HEK293T (cell line): ENCODE data around the gene SLC25A20.
"Not testable (repeated sequence)": the region's sequence is repeated elsewhere in the genome, so short reads cannot be mapped to it uniquely, and the experiment has no call there.

ENCODE experiments used
- CTCF ChIA-PET: fragments of 350-600 bp; formaldehyde crosslinking; extraction: SDS; loops from one replicate; lab custom pipeline; 2021; ENCODE audit warnings: antibody characterized with exemption, inconsistent platforms; lab: Yijun Ruan, JAX
- POLR2A ChIA-PET: fragments of 350-600 bp; formaldehyde crosslinking; extraction: SDS; loops from one replicate; lab custom pipeline; 2020; ENCODE audit warnings: antibody characterized with exemption, inconsistent platforms; lab: Yijun Ruan, JAX
- DNase-seq: peaks from one replicate; pipeline ENCODE4 v3.0.0; 2012; ENCODE audit warnings: mixed read lengths; ENCODE audit errors: extremely low spot score
- ARNT ChIP-seq: fragments of 450-650 bp; IDR thresholded peaks from 2 replicates; pipeline ENCODE4 v1.6.1; 2017; ENCODE audit warnings: mild to moderate bottlenecking
- BHLHE40 ChIP-seq: fragments of 450-650 bp; IDR thresholded peaks from 2 replicates; pipeline ENCODE4 v1.6.1; 2016; ENCODE audit warnings: mild to moderate bottlenecking, moderate library complexity, borderline replicate concordance
- CTBP1 ChIP-seq: fragments of 450-650 bp; IDR thresholded peaks from 2 replicates; pipeline ENCODE4 v1.6.1; 2016; ENCODE audit warnings: borderline replicate concordance
- ELF4 ChIP-seq: fragments of 450-650 bp; IDR thresholded peaks from 2 replicates; pipeline ENCODE4 v1.6.1; 2017; ENCODE audit warnings: antibody characterized with exemption
- FOXA1 ChIP-seq: fragments of 450-650 bp; IDR thresholded peaks from 2 replicates; pipeline ENCODE4 v1.6.1; 2016; ENCODE audit warnings: mild to moderate bottlenecking
- FOXK2 ChIP-seq: fragments of 450-650 bp; IDR thresholded peaks from 2 replicates; pipeline ENCODE4 v1.6.1; 2016; ENCODE audit warnings: mild to moderate bottlenecking
- FOXM1 ChIP-seq: fragments of 450-650 bp; IDR thresholded peaks from 2 replicates; pipeline ENCODE4 v1.6.1; 2017; ENCODE audit warnings: mild to moderate bottlenecking, borderline replicate concordance
- HDGF ChIP-seq: fragments of 450-650 bp; IDR thresholded peaks from 2 replicates; pipeline ENCODE4 v1.6.1; 2017; ENCODE audit warnings: antibody characterized with exemption, borderline replicate concordance
- L3MBTL2 ChIP-seq: fragments of 450-650 bp; conservative IDR thresholded peaks from 2 replicates; pipeline ENCODE4 v1.6.1; 2016; ENCODE audit warnings: mild to moderate bottlenecking
- LEF1 ChIP-seq: fragments of 450-650 bp; IDR thresholded peaks from 2 replicates; pipeline ENCODE4 v1.6.1; 2017; ENCODE audit warnings: mild to moderate bottlenecking, borderline replicate concordance
- NFRKB ChIP-seq: fragments of 450-650 bp; IDR thresholded peaks from 2 replicates; pipeline ENCODE4 v1.6.1; 2016; ENCODE audit warnings: mild to moderate bottlenecking, moderate library complexity
- PKNOX1 ChIP-seq: fragments of 450-650 bp; IDR thresholded peaks from 2 replicates; pipeline ENCODE4 v1.6.1; 2016
- SP1 ChIP-seq: fragments of 450-650 bp; IDR thresholded peaks from 2 replicates; pipeline ENCODE4 v1.6.1; 2017
- SUZ12 ChIP-seq: fragments of 450-650 bp; IDR thresholded peaks from 2 replicates; pipeline ENCODE4 v1.6.1; 2016; ENCODE audit warnings: mild to moderate bottlenecking
- TARDBP ChIP-seq: fragments of 450-650 bp; IDR thresholded peaks from 2 replicates; pipeline ENCODE4 v1.6.1; 2016
- ZNF384 ChIP-seq: fragments of 450-650 bp; IDR thresholded peaks from 2 replicates; pipeline ENCODE4 v1.6.1; 2016

Gene SLC25A20

DNA sequence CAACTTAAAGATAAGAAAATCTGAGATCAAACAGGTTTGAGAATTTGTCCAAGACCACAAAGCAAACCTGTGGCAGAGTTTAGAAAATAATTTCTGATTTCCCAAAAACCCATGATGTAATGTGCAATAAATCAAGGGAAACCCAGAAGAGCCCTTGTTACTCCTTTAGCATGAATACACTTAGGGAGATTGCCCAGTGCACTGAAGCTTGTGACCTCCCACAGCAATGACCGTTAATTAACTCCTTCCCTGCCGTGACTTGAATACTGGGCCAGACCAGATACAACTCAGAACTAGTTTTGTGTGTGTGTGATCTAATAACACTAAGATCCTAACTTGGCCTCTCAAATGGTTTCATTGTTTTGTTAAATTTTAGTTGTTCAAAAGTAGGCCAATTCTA is 53.5 kb downstream of the SLC25A20 start:
- CTCF ChIA-PET: interaction anchor here (0.6 to 0.7 kb wide), 2 partner anchors 11 to 68 kb away, joined by 3 to 8 read pairs; no protein-coding TSS in a partner anchor
- DNase-seq: peak; percentile 56
- no peak for TF ChIP-seq TARDBP
- TF ChIP-seq LEF1: no peak
- TF ChIP-seq CTBP1: no peak
- TF ChIP-seq SUZ12: no peak
- TF ChIP-seq PKNOX1: peak; percentile 83
- no peak for TF ChIP-seq HDGF
- no peak for TF ChIP-seq ARNT
- POLR2A ChIA-PET: interaction anchor here (1.0 kb wide), 1 partner anchor 12 kb away, joined by 3 read pairs; no protein-coding TSS in a partner anchor

DNA sequence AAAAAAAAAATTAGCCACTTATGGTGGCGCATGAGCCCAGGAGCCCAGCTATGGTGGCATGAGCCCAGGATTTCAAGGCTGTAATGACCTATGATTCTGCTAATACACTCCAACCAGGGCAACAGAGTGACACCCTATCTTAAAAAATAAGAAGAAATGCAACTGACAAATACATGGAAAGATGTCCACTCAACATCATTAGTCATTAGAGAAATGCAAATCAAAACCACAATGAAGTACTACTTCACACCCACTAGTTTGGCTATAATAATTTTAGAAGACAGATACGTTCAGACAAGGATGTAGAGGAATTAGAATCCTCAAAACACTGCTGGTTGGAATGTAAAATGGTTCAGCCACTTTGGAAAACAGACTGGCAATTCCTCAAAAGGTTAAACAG is 61.5 kb downstream of the SLC25A20 start:
- no peak for DNase-seq
- TF ChIP-seq HDGF (no peak), ELF4 (no peak), NFRKB (no peak), ARNT (no peak), LEF1 (no peak), SP1 (no peak), FOXM1 (no peak), SUZ12 (no peak), L3MBTL2 (no peak), FOXK2 (no peak)
- ChIA-PET POLR2A (interaction anchor here (1.0 kb wide), 1 partner anchor 10 kb away, joined by 5 read pairs; the partner anchor contains the start of gene PRKAR2A), CTCF (interaction anchor here (0.7 kb wide), 1 partner anchor 401 kb away, joined by 7 read pairs; no protein-coding TSS in a partner anchor)

GRCh38 chr3:48835650-48836366 is 62.9 kb downstream of the SLC25A20 start:
- ChIA-PET POLR2A (no interaction called here), CTCF (no interaction called here)
- TF ChIP-seq FOXA1 (no peak), ZNF384 (peak; percentile 65; the same call in 1 of the 2 replicates), LEF1 (no peak), FOXM1 (no peak), L3MBTL2 (no peak), ELF4 (no peak), PKNOX1 (peak; percentile 90), FOXK2 (no peak), NFRKB (no peak), SUZ12 (no peak)
- DNase-seq: no peak

GRCh38 chr3:48832684-48833083 is 66.0 kb downstream of the SLC25A20 start:
- no peak for DNase-seq
- POLR2A ChIA-PET: interaction anchor here (1.4 to 2.7 kb wide), 2 partner anchors 13 to 15 kb away, joined by 3 to 8 read pairs; partner anchors contain the start of gene PRKAR2A
- CTCF ChIA-PET: no interaction called here
- TF ChIP-seq SUZ12: no peak
- TF ChIP-seq BHLHE40: no peak
- TF ChIP-seq ZNF384: no peak
- no peak for TF ChIP-seq L3MBTL2
- no peak for TF ChIP-seq PKNOX1
- TF ChIP-seq HDGF: no peak
- no peak for TF ChIP-seq TARDBP
- TF ChIP-seq FOXA1: no peak
- no peak for TF ChIP-seq ARNT
- TF ChIP-seq LEF1: no peak
- TF ChIP-seq FOXM1: no peak

DNA sequence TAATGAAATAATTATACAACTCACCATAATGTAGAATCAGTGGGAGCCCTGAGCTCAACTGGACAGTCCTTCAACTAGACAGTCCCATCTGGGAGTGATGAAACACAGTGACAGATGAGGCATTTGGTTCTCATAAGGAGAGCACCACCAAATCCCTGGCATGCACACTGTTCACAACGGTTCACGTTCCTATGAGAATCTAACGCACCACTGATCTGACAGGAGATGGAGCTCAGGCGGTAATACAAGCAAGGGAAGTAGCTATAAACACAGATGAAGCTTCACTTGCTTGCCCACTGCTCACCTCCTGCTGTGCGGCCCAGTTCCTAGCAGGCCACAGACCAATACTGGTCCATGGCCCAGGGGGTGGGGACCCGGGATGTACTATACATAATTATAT is 68.0 kb downstream of the SLC25A20 start:
- ChIA-PET CTCF (interaction anchor here (0.5 kb wide), 1 partner anchor 157 kb away, joined by 4 read pairs; no protein-coding TSS in a partner anchor), POLR2A (interaction anchor here (0.7 to 2.7 kb wide), 3 partner anchors 17 to 271 kb away, joined by 3 to 8 read pairs (median 3); partner anchors contain the start of gene PRKAR2A)
- no peak for TF ChIP-seq FOXM1
- no peak for TF ChIP-seq ZNF384
- TF ChIP-seq HDGF: no peak
- TF ChIP-seq FOXK2: no peak
- DNase-seq: no peak

- CTCF ChIA-PET, POLR2A ChIA-PET, DNase-seq: not testable (repeated sequence)
Observed at GRCh38 chr3:48829525-48829924, 69.2 kb downstream of the SLC25A20 start.

- CTCF ChIA-PET, DNase-seq, POLR2A ChIA-PET: not testable (repeated sequence)
Observed at GRCh38 chr3:48827874-48828273, 70.8 kb downstream of the SLC25A20 start.
